Effector memory CD4-positive, alpha-beta T cell (primary cell): ENCODE data around the gene ZBTB7A.
A peak's percentile ranks its signal among the peaks of the same experiment; 100 is the strongest.

Experiments
- DNase-seq, 3 donors: peaks; one replicate each; pipeline ENCODE4 v3.0.0-alpha.2; 2020
- H3K27ac ChIP-seq: 2 replicates; pipeline ENCODE4 v1.7.0; 2013; ENCODE audit warnings: mild to moderate bottlenecking, low read length, moderate library complexity; ENCODE audit not compliant: insufficient read depth, poor library complexity, severe bottlenecking
- H3K27me3 ChIP-seq: replicated peaks from 2 replicates; pipeline ENCODE4 v1.7.0; 2013; ENCODE audit warnings: mild to moderate bottlenecking, low read length; ENCODE audit not compliant: insufficient read depth, control insufficient read depth, poor library complexity, severe bottlenecking
- H3K36me3 ChIP-seq: 2 replicates; pipeline ENCODE4 v1.7.0; 2013; ENCODE audit warnings: mild to moderate bottlenecking, low read length, moderate library complexity; ENCODE audit not compliant: control insufficient read depth, insufficient read depth
- H3K4me1 ChIP-seq: 2 replicates; pipeline ENCODE4 v1.7.0; 2013; ENCODE audit warnings: low read length, mild to moderate bottlenecking; ENCODE audit not compliant: control insufficient read depth, insufficient read depth, poor library complexity, severe bottlenecking
- H3K4me3 ChIP-seq: 2 replicates; pipeline ENCODE4 v1.7.0; 2013; ENCODE audit warnings: low read length, low read depth, mild to moderate bottlenecking; ENCODE audit not compliant: insufficient read depth, poor library complexity, severe bottlenecking
- H3K9me3 ChIP-seq: 2 replicates; pipeline ENCODE4 v1.7.0; 2013; ENCODE audit warnings: mild to moderate bottlenecking, low read length, moderate library complexity; ENCODE audit not compliant: control insufficient read depth

Gene ZBTB7A

GRCh38 chr19:4061683-4062418 lies 4.8 kb downstream of the ZBTB7A start:
- peaks cover 70% of the 10 kb centered on the region for H3K4me1 ChIP-seq
- H3K9me3 ChIP-seq, result no peaks in the 10 kb centered on the region
- H3K36me3 ChIP-seq, result no peaks in the 10 kb centered on the region
- no peaks in the 10 kb centered on the region for H3K27me3 ChIP-seq
- no peak overlapping the region for H3K4me3 ChIP-seq
- H3K27ac ChIP-seq, result peak overlapping the region; percentile 81
- DNase-seq, result no peak

DNA sequence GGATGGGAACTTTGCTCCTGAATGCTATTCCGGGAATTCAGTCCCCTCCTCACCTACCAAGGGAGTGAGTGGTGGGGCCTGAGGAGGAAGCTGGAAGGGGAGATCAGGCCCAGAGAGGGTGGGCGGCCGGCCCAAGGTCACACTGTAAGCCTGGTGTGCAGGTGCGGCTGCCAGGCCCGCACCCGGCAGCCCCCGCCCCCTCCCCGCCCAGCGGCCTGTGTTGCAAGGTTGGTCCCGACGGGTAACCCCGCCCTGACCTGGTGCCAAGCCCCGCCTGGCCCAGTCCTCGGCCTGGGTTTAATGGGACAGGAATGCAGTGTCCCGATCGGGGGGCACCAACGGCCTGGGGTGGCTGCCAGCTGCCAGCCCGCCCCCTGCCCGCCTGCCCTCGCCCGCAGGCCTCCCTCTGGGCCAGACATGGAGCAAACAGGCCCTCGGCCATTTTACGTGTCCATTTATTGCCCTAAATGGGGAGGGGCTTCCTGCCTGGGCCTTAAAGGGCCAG lies 5.5 kb downstream of the ZBTB7A start:
- peak overlapping the region; percentile 4 for H3K4me3 ChIP-seq
- H3K27me3 ChIP-seq, result no peaks in the 10 kb centered on the region
- H3K27ac ChIP-seq, result peak overlapping the region; percentile 81
- H3K4me1 ChIP-seq, result peaks cover 70% of the 10 kb centered on the region
- H3K9me3 ChIP-seq, result no peaks in the 10 kb centered on the region
- DNase-seq, result peak in 2 of 3 donors; percentile 36 to 50
- H3K36me3 ChIP-seq, result peaks cover under 1% of the 10 kb centered on the region

DNA sequence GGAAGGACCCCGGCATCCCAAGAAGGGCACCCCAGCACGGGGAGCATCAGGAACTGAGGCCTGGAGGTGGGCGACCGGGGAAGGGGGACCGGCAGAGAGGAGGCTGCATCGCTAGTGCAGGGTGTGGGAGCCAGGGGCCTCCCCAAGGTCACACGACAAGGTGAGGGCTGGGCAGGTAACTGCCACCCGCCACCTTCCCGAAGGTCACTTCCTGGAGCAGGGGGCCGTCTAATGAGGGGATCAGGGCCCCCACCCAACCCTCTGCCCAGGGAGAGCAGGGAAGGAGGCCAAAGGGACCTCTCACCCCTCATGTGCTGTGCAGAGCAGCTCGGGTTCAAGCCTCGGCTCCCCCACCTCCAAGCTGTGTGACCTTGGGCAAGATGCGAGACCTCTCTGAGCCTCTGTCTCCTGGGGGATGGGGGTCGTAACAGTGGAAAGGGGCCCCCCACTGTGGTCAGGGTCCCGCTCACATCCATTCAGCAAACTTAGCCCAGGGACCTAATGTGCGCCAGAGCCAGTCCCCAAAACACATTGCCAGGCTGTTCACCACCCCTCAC lies 6.0 kb downstream of the ZBTB7A start:
- Histone ChIP-seq H3K36me3 (peaks cover 6% of the 10 kb centered on the region), H3K4me3 (peak overlapping the region; percentile 4), H3K4me1 (peaks cover 70% of the 10 kb centered on the region)

GRCh38 chr19:4059891-4060620 lies 6.6 kb downstream of the ZBTB7A start:
- Histone ChIP-seq H3K36me3 (peaks cover 10% of the 10 kb centered on the region), H3K4me1 (peaks cover 70% of the 10 kb centered on the region), H3K27me3 (no peaks in the 10 kb centered on the region), H3K27ac (peak overlapping the region; percentile 81), H3K4me3 (peak overlapping the region; percentile 4), H3K9me3 (no peaks in the 10 kb centered on the region)
- peak; percentile 46 to 71 (median 69) for DNase-seq

More for the DNA sequence above, 6.0 kb downstream of the ZBTB7A start:
- peak overlapping the region; percentile 81 for H3K27ac ChIP-seq
- no peak for DNase-seq
- no peaks in the 10 kb centered on the region for H3K27me3 ChIP-seq
- no peaks in the 10 kb centered on the region for H3K9me3 ChIP-seq

GRCh38 chr19:4059453-4059871 lies 7.2 kb downstream of the ZBTB7A start:
- no peaks in the 10 kb centered on the region for H3K9me3 ChIP-seq
- H3K27ac ChIP-seq, result peak overlapping the region; percentile 81
- no peak for DNase-seq
- H3K36me3 ChIP-seq, result peaks cover 16% of the 10 kb centered on the region
- no peak overlapping the region for H3K4me3 ChIP-seq
- H3K4me1 ChIP-seq, result peaks cover 65% of the 10 kb centered on the region
- H3K27me3 ChIP-seq, result no peaks in the 10 kb centered on the region

GRCh38 chr19:4058693-4059452 lies 7.8 kb downstream of the ZBTB7A start:
- no peaks in the 10 kb centered on the region for H3K27me3 ChIP-seq
- DNase-seq, result no peak
- no peak overlapping the region for H3K4me3 ChIP-seq
- H3K27ac ChIP-seq, result peak overlapping the region; percentile 81
- peaks cover 20% of the 10 kb centered on the region for H3K36me3 ChIP-seq
- H3K9me3 ChIP-seq, result no peaks in the 10 kb centered on the region
- peaks cover 60% of the 10 kb centered on the region for H3K4me1 ChIP-seq

DNA sequence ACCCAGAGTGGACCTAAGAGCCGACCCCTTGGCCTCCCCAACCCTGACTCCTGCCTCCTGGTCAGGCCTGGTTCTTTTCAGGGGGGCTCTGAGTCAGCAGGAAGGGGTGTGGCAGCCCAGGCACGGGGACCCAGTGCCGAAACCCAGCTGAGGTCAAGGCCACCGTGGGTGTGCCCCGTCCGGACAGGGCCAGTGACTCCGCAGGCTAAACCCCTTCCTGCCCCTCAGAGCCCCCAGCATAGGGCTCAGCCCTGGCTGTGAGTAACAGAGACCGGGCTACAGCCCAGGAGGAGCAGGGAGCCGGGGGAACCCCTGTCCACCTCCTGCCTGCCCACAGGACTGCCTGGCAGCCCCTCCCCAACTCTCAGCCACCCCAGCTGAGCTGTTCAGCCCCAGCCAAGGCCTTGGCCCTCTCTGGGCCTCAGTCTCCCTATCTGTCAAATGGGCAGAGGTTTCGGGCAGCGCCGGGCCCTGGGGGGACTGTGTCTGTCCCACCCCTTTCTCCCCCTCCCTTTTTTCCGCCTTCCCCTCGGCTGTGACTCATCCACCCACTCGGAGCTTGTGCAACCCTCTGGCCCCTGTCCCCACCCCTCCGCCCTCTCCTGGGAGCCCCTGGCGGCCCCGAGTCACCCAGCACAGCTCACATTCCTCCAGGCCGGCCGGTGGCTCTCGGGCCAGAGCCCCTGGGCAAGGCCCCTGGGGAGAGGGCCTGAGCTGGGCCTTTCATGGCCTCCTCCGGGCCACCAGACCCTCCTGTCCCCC lies 8.6 kb downstream of the ZBTB7A start:
- Histone ChIP-seq H3K36me3 (peaks cover 28% of the 10 kb centered on the region), H3K4me3 (no peak overlapping the region), H3K27ac (peak overlapping the region; percentile 81), H3K4me1 (peaks cover 53% of the 10 kb centered on the region), H3K27me3 (no peaks in the 10 kb centered on the region), H3K9me3 (no peaks in the 10 kb centered on the region)
- DNase-seq, result no peak

- H3K27ac ChIP-seq, result no peak overlapping the region
- peaks cover 23% of the 10 kb centered on the region for H3K4me1 ChIP-seq
- no peaks in the 10 kb centered on the region for H3K9me3 ChIP-seq
- no peak for DNase-seq
- H3K36me3 ChIP-seq, result peaks cover 51% of the 10 kb centered on the region
- no peaks in the 10 kb centered on the region for H3K27me3 ChIP-seq
- H3K4me3 ChIP-seq, result no peak overlapping the region
Observed at GRCh38 chr19:4055209-4055552, 11.5 kb downstream of the ZBTB7A start.
